ENCODE measurements around the gene RGL1.

GRCh38 chr1:183778568-183779433, 26.1 kb upstream of the RGL1 start:
- TF ChIP-seq CTCF (IDR thresholded peaks at IDR 0.05 in 4 of 5, conservative IDR thresholded peaks at IDR 0.05 in 1 of 5) (no peak), POLR2A (IDR thresholded peaks at IDR 0.05) (no peak)
